Measurements from ENCODE around the gene SHB. TPM values are rescaled to one million over a fixed set of nuclear protein-coding genes. Genes with fewer than 3 reads are reported as not detected.

The SHB gene
- total and polyA plus RNA-seq, 2 experiments from 2014 or later = 28.2 to 46.9 TPM

GRCh38 chr9:37953775-37954437 is 115.1 kb downstream of the SHB start:
- Histone ChIP-seq H3K36me3 (peaks cover 9% of the 10 kb centered on the region), H3K4me3 (no peak overlapping the region), H3K27ac (no peak overlapping the region), H3K9me3 (ENCODE audit: low read depth) (no peaks in the 10 kb centered on the region), H3K4me1 (ENCODE audit: low read depth) (no peaks in the 10 kb centered on the region), H3K27me3 (no peaks in the 10 kb centered on the region)
- no peak for TF ChIP-seq CTCF (IDR thresholded peaks at IDR 0.05; ENCODE audit: low read depth, low read length)
- DNase-seq (ENCODE audit: low read depth in 1 of 2, low spot score in 1 of 2) = peak in 1 of 2 donors; percentile 89

DNA sequence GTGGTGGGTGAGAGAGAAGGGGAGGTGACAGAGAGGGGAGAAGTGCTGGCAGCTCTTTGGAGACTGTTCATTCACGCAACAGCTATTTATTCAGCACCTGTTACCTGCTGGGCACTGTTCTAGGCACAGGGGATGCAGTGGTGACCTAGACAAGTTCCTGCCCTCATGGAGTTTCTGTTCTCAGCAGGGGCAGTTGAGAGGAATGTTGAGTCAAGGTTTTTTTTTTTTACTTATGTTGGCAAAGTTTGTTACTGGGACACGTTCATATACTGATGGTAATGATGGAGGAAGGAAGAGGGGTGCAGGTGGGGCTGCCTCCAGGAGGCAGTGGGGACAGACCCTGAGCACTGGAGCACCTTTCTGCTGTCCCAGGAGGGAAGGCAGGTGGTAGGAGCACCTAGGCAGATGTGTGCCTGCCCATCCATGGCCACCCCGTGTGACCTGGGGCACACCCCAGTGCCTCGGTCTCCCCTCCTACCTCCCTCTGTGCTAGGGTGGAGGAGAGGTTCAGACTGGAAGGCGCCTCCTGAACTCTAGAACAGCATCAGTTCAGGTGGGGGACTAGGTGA is 115.7 kb downstream of the SHB start:
- H3K27ac ChIP-seq = no peak overlapping the region
- H3K9me3 ChIP-seq (ENCODE audit: low read depth) = no peaks in the 10 kb centered on the region
- no peak for DNase-seq (ENCODE audit: low read depth in 1 of 2, low spot score in 1 of 2)
- H3K4me1 ChIP-seq (ENCODE audit: low read depth) = no peaks in the 10 kb centered on the region
- no peak for TF ChIP-seq CTCF (IDR thresholded peaks at IDR 0.05; ENCODE audit: low read depth, low read length)
- H3K36me3 ChIP-seq = peaks cover 9% of the 10 kb centered on the region
- H3K27me3 ChIP-seq = no peaks in the 10 kb centered on the region
- H3K4me3 ChIP-seq = no peak overlapping the region

DNA sequence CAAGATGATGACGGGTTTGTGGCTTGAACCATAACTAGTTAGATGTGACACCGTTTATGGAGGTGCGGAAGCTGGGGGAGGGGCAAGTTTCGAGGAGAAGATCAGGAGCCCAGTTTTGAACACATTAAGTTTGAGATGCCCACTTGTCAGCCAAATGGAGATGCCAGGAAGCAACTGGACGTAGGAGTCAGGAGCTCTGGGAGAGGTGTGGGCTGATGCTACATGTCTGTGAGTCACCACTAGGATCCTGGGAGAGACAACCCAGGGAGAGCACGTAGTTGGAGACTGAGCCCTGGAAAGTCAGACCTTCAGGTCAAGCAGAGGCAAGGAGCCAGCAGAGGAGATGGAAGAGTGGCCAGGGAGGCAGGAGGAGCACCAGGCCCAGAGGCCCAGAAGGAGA is 116.3 kb downstream of the SHB start:
- Histone ChIP-seq H3K9me3 (ENCODE audit: low read depth) (no peaks in the 10 kb centered on the region), H3K4me3 (no peak overlapping the region), H3K4me1 (ENCODE audit: low read depth) (no peaks in the 10 kb centered on the region), H3K27me3 (no peaks in the 10 kb centered on the region), H3K36me3 (peaks cover 9% of the 10 kb centered on the region), H3K27ac (no peak overlapping the region)
- TF ChIP-seq CTCF (IDR thresholded peaks at IDR 0.05; ENCODE audit: low read depth, low read length) = no peak
- DNase-seq (ENCODE audit: low read depth in 1 of 2, low spot score in 1 of 2) = peak in 1 of 2 donors; percentile 49

GRCh38 chr9:37951671-37952449 is 117.2 kb downstream of the SHB start:
- H3K9me3 ChIP-seq (ENCODE audit: low read depth) = no peaks in the 10 kb centered on the region
- peaks cover 4% of the 10 kb centered on the region for H3K4me1 ChIP-seq (ENCODE audit: low read depth)
- H3K27ac ChIP-seq = no peak overlapping the region
- peaks cover 9% of the 10 kb centered on the region for H3K36me3 ChIP-seq
- no peak for TF ChIP-seq CTCF (IDR thresholded peaks at IDR 0.05; ENCODE audit: low read depth, low read length)
- no peak overlapping the region for H3K4me3 ChIP-seq
- DNase-seq (ENCODE audit: low read depth in 1 of 2, low spot score in 1 of 2) = no peak
- H3K27me3 ChIP-seq = no peaks in the 10 kb centered on the region

- no peaks in the 10 kb centered on the region for H3K27me3 ChIP-seq
- peaks cover 9% of the 10 kb centered on the region for H3K36me3 ChIP-seq
- peaks cover 4% of the 10 kb centered on the region for H3K4me1 ChIP-seq (ENCODE audit: low read depth)
- H3K4me3 ChIP-seq = no peak overlapping the region
- no peak overlapping the region for H3K27ac ChIP-seq
- no peak for TF ChIP-seq CTCF (IDR thresholded peaks at IDR 0.05; ENCODE audit: low read depth, low read length)
- H3K9me3 ChIP-seq (ENCODE audit: low read depth) = no peaks in the 10 kb centered on the region
- no peak for DNase-seq (ENCODE audit: low read depth in 1 of 2, low spot score in 1 of 2)
These were observed 118.5 kb downstream of the SHB start for GRCh38 chr9:37950561-37950960.

All from cardiac muscle cell (in vitro differentiated cells and primary cell).